ENCODE data around the gene ZMIZ1. TPM values are rescaled to one million over a fixed set of nuclear protein-coding genes. Genes with fewer than 3 reads are reported as not detected.

ZMIZ1 gene
- total and polyA plus RNA-seq, 2 experiments from 2014 or later: 9.2 to 30.9 TPM

- Histone ChIP-seq H3F3A (replicated peaks; ENCODE audit: low read depth) (no peaks in the 10 kb centered on the region), H3K4me1 (ENCODE audit: insufficient read depth) (0 out of 2 replicates have a peak, but pooled peaks cover 3% of the 10 kb centered on the region), H3K27me3 (ENCODE audit: insufficient read depth) (no peaks in the 10 kb centered on the region), H4K20me1 (replicated peaks; ENCODE audit: insufficient read depth) (peaks cover 7% of the 10 kb centered on the region), H3K9me2 (ENCODE audit: insufficient read depth) (no peaks in the 10 kb centered on the region), H3K79me2 (replicated peaks; ENCODE audit: insufficient read depth) (no peaks in the 10 kb centered on the region), H3K36me3 (ENCODE audit: insufficient read depth) (no peaks in the 10 kb centered on the region), H3K27ac (ENCODE audit: low read depth) (no peak overlapping the region), H2AFZ (no peak overlapping the region), H3K4me3 (no peak overlapping the region), H3K4me2 (no peak overlapping the region)
- peaks cover 9% of the 10 kb centered on the region; the same call in 2 of the 3 replicates for H3K36me3 Mint-ChIP-seq (ENCODE audit: low read depth)
- TF ChIP-seq EZH2 (IDR thresholded peaks at IDR 0.05; ENCODE audit: low read depth, unreplicated experiment): no peak
- no peak for TF ChIP-seq CREB1 (CRISPR knock-in tag; IDR thresholded peaks at IDR 0.05; ENCODE audit: low read depth)
- TF ChIP-seq, protein P1, sequence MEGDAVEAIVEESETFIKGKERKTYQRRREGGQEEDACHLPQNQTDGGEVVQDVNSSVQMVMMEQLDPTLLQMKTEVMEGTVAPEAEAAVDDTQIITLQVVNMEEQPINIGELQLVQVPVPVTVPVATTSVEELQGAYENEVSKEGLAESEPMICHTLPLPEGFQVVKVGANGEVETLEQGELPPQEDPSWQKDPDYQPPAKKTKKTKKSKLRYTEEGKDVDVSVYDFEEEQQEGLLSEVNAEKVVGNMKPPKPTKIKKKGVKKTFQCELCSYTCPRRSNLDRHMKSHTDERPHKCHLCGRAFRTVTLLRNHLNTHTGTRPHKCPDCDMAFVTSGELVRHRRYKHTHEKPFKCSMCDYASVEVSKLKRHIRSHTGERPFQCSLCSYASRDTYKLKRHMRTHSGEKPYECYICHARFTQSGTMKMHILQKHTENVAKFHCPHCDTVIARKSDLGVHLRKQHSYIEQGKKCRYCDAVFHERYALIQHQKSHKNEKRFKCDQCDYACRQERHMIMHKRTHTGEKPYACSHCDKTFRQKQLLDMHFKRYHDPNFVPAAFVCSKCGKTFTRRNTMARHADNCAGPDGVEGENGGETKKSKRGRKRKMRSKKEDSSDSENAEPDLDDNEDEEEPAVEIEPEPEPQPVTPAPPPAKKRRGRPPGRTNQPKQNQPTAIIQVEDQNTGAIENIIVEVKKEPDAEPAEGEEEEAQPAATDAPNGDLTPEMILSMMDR (conservative IDR thresholded peaks at IDR 0.05; ENCODE audit: low read depth in 2 of 2): no peak
- TF ChIP-seq STAT1 (IDR thresholded peaks at IDR 0.05; ENCODE audit: unreplicated experiment): no peak
- TF ChIP-seq, protein P2, sequence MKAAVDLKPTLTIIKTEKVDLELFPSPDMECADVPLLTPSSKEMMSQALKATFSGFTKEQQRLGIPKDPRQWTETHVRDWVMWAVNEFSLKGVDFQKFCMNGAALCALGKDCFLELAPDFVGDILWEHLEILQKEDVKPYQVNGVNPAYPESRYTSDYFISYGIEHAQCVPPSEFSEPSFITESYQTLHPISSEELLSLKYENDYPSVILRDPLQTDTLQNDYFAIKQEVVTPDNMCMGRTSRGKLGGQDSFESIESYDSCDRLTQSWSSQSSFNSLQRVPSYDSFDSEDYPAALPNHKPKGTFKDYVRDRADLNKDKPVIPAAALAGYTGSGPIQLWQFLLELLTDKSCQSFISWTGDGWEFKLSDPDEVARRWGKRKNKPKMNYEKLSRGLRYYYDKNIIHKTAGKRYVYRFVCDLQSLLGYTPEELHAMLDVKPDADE (IDR thresholded peaks at IDR 0.05): no peak
- no peak for TF ChIP-seq ZNF114 (CRISPR knock-in tag; IDR thresholded peaks at IDR 0.05)
- TF ChIP-seq POLR2AphosphoS5 (IDR thresholded peaks at IDR 0.05; ENCODE audit: low read depth): no peak
- TF ChIP-seq, protein P3, sequence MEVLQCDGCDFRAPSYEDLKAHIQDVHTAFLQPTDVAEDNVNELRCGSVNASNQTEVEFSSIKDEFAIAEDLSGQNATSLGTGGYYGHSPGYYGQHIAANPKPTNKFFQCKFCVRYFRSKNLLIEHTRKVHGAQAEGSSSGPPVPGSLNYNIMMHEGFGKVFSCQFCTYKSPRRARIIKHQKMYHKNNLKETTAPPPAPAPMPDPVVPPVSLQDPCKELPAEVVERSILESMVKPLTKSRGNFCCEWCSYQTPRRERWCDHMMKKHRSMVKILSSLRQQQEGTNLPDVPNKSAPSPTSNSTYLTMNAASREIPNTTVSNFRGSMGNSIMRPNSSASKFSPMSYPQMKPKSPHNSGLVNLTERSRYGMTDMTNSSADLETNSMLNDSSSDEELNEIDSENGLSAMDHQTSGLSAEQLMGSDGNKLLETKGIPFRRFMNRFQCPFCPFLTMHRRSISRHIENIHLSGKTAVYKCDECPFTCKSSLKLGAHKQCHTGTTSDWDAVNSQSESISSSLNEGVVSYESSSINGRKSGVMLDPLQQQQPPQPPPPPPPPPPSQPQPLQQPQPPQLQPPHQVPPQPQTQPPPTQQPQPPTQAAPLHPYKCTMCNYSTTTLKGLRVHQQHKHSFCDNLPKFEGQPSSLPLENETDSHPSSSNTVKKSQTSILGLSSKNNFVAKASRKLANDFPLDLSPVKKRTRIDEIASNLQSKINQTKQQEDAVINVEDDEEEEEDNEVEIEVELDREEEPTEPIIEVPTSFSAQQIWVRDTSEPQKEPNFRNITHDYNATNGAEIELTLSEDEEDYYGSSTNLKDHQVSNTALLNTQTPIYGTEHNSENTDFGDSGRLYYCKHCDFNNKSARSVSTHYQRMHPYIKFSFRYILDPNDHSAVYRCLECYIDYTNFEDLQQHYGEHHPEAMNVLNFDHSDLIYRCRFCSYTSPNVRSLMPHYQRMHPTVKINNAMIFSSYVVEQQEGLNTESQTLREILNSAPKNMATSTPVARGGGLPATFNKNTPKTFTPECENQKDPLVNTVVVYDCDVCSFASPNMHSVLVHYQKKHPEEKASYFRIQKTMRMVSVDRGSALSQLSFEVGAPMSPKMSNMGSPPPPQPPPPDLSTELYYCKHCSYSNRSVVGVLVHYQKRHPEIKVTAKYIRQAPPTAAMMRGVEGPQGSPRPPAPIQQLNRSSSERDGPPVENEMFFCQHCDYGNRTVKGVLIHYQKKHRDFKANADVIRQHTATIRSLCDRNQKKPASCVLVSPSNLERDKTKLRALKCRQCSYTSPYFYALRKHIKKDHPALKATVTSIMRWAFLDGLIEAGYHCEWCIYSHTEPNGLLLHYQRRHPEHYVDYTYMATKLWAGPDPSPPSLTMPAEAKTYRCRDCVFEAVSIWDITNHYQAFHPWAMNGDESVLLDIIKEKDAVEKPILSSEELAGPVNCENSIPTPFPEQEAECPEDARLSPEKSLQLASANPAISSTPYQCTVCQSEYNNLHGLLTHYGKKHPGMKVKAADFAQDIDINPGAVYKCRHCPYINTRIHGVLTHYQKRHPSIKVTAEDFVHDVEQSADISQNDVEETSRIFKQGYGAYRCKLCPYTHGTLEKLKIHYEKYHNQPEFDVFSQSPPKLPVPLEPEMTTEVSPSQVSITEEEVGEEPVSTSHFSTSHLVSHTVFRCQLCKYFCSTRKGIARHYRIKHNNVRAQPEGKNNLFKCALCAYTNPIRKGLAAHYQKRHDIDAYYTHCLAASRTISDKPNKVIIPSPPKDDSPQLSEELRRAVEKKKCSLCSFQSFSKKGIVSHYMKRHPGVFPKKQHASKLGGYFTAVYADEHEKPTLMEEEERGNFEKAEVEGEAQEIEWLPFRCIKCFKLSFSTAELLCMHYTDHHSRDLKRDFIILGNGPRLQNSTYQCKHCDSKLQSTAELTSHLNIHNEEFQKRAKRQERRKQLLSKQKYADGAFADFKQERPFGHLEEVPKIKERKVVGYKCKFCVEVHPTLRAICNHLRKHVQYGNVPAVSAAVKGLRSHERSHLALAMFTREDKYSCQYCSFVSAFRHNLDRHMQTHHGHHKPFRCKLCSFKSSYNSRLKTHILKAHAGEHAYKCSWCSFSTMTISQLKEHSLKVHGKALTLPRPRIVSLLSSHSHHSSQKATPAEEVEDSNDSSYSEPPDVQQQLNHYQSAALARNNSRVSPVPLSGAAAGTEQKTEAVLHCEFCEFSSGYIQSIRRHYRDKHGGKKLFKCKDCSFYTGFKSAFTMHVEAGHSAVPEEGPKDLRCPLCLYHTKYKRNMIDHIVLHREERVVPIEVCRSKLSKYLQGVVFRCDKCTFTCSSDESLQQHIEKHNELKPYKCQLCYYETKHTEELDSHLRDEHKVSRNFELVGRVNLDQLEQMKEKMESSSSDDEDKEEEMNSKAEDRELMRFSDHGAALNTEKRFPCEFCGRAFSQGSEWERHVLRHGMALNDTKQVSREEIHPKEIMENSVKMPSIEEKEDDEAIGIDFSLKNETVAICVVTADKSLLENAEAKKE (CRISPR knock-in tag; IDR thresholded peaks at IDR 0.05): no peak
- TF ChIP-seq JUNB (IDR thresholded peaks at IDR 0.05; ENCODE audit: unreplicated experiment): no peak
- no peaks in the 10 kb centered on the region for H3K9me3 Mint-ChIP-seq
- no peak overlapping the region for H3K4me3 Mint-ChIP-seq
- no peak overlapping the region for H3K27ac Mint-ChIP-seq
- DNase-seq (ENCODE audit: low spot score) (no peak), ATAC-seq (no peak)
- H3K4me1 Mint-ChIP-seq: peaks cover 33% of the 10 kb centered on the region
- H3K27me3 Mint-ChIP-seq (ENCODE audit: insufficient read depth, low read depth, poor library complexity): peaks cover 33% of the 10 kb centered on the region
Observed at GRCh38 chr10:79263939-79264338, 195.2 kb downstream of the ZMIZ1 start.

Data from GM23338 (cell line).